Chondrocyte (in vitro differentiated cells): ENCODE measurements around the gene DDX11. TPM values are rescaled to one million over a fixed set of nuclear protein-coding genes. Genes with fewer than 3 reads are reported as not detected.
"Not testable (repeated sequence)": the region's sequence is repeated elsewhere in the genome, so short reads cannot be mapped to it uniquely, and the experiment has no call there.

ENCODE experiments used
- DNase-seq: peaks from one replicate; pipeline ENCODE4 v3.0.0; 2021; ENCODE audit warnings: mixed read lengths, low spot score
- H3K27ac Mint-ChIP-seq: one replicate; pipeline ENCODE4 v1.8.0; 2021; ENCODE audit warnings: mild to moderate bottlenecking, moderate library complexity, mixed read lengths; ENCODE audit not compliant: unreplicated experiment
- H3K27me3 Mint-ChIP-seq: 2 replicates; pipeline ENCODE4 v1.8.0; 2021; ENCODE audit warnings: low read depth, mixed read lengths
- H3K36me3 Mint-ChIP-seq: 2 replicates; pipeline ENCODE4 v1.8.0; 2021; ENCODE audit warnings: low read depth, mixed read lengths
- H3K4me1 Mint-ChIP-seq: 2 replicates; pipeline ENCODE4 v1.8.0; 2021; ENCODE audit warnings: low read depth, mild to moderate bottlenecking, mixed read lengths
- H3K4me3 Mint-ChIP-seq: one replicate; pipeline ENCODE4 v1.8.0; 2021; ENCODE audit warnings: mild to moderate bottlenecking, moderate library complexity, mixed read lengths; ENCODE audit not compliant: unreplicated experiment
- H3K9me3 Mint-ChIP-seq: 2 replicates; pipeline ENCODE4 v1.8.0; 2021; ENCODE audit warnings: low read depth, mixed read lengths
- CTCF ChIP-seq: fragments of 200-600 bp; sonication (generic); IDR thresholded peaks from 2 replicates; pipeline ENCODE4 v1.5.0; 2021; ENCODE audit warnings: antibody characterized with exemption, mild to moderate bottlenecking, moderate library complexity
- total RNA-seq: library from RNA; stranded (reverse); gene quantifications from 3 replicates; pipeline ENCODE4 v1.2.1, GENCODE V29; 2021

Gene DDX11
- total RNA-seq, 1 donor from 2014 or later = 25.9 TPM

GRCh38 chr12:31037028-31037427 lies 36.6 kb upstream of the DDX11 start:
- Mint-ChIP-seq H3K36me3 (no peaks in the 10 kb centered on the region), H3K27me3 (peaks cover 4% of the 10 kb centered on the region), H3K27ac (no peak overlapping the region), H3K9me3 (no peaks in the 10 kb centered on the region), H3K4me1 (peaks cover 3% of the 10 kb centered on the region), H3K4me3 (no peak overlapping the region)
- DNase-seq = no peak
- no peak for TF ChIP-seq CTCF

DNA sequence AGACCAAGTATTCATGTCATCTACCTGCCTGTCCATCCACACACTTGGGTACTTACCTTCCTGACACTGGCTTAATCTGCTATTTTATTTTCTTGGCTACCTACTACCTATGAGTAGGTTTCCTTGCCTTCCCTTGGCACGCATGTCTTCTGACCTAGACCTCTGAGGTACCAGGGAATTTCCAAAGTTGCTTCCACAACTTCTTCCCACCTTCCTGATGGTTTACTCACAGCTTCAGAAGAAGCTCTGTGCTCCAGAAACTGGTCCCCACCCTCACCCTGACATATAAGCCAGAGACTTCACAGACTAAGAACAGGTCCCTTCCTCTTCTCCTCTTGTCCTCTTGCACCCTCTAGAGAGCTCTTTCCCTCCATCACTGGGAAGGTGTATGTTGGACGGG lies 35.7 kb upstream of the DDX11 start:
- Mint-ChIP-seq H3K9me3 (no peaks in the 10 kb centered on the region), H3K36me3 (no peaks in the 10 kb centered on the region), H3K27ac (no peak overlapping the region), H3K4me1 (peaks cover 3% of the 10 kb centered on the region), H3K27me3 (peaks cover 2% of the 10 kb centered on the region), H3K4me3 (no peak overlapping the region)
- TF ChIP-seq CTCF = no peak
- no peak for DNase-seq

GRCh38 chr12:31041033-31041564 lies 32.6 kb upstream of the DDX11 start:
- no peak for DNase-seq
- no peak for TF ChIP-seq CTCF
- Mint-ChIP-seq H3K27me3 (no peaks in the 10 kb centered on the region), H3K4me3 (no peak overlapping the region), H3K4me1 (peaks cover 3% of the 10 kb centered on the region), H3K36me3 (no peaks in the 10 kb centered on the region), H3K27ac (no peak overlapping the region), H3K9me3 (peaks cover 2% of the 10 kb centered on the region)

GRCh38 chr12:31050143-31050542 lies 23.5 kb upstream of the DDX11 start:
- not testable (repeated sequence) for H3K27me3 Mint-ChIP-seq, H3K9me3 Mint-ChIP-seq, H3K27ac Mint-ChIP-seq, H3K4me3 Mint-ChIP-seq, H3K4me1 Mint-ChIP-seq, H3K36me3 Mint-ChIP-seq, DNase-seq

DNA sequence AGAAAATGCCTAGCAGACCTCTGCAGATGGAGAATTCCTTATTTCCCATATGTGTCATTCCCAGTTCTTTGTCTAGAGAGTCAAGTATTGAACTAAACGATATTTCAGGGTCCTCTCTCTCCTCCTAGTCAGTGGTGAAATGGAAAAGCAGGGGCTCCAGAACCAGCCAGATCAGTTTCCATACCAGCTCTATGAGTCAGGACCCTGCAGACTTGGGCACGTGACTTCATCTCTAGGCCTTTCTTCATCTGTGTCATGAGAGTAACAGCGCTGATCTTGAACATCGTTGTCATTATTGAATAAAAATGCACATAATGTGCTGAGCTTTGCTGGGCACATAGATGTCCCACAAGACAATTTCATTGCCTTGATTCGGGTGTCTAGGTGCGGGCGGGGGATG lies 23.1 kb upstream of the DDX11 start:
- H3K36me3 Mint-ChIP-seq, DNase-seq, H3K9me3 Mint-ChIP-seq, H3K4me1 Mint-ChIP-seq, H3K27ac Mint-ChIP-seq, H3K4me3 Mint-ChIP-seq, H3K27me3 Mint-ChIP-seq: not testable (repeated sequence)

GRCh38 chr12:31051692-31052091 lies 22.0 kb upstream of the DDX11 start:
- not testable (repeated sequence) for H3K4me1 Mint-ChIP-seq, H3K27me3 Mint-ChIP-seq, H3K4me3 Mint-ChIP-seq, H3K9me3 Mint-ChIP-seq, H3K36me3 Mint-ChIP-seq, H3K27ac Mint-ChIP-seq, DNase-seq

GRCh38 chr12:31052121-31052520 lies 21.5 kb upstream of the DDX11 start:
- H3K27me3 Mint-ChIP-seq, DNase-seq, H3K27ac Mint-ChIP-seq, H3K4me1 Mint-ChIP-seq, H3K36me3 Mint-ChIP-seq, H3K4me3 Mint-ChIP-seq, H3K9me3 Mint-ChIP-seq: not testable (repeated sequence)

GRCh38 chr12:31052666-31053439 lies 20.8 kb upstream of the DDX11 start:
- H3K4me3 Mint-ChIP-seq, DNase-seq, H3K27me3 Mint-ChIP-seq, H3K36me3 Mint-ChIP-seq, H3K9me3 Mint-ChIP-seq, H3K4me1 Mint-ChIP-seq, H3K27ac Mint-ChIP-seq: not testable (repeated sequence)
